Measurements from ENCODE around the gene TMEM132D. TPM values are rescaled to one million over a fixed set of nuclear protein-coding genes. Genes with fewer than 3 reads are reported as not detected.

TMEM132D gene
- total and polyA plus RNA-seq, 2 of the 8 experiments (the other 6 are each of a cell fraction or from before 2014, with no cell fraction given): 3.5 to 10.1 TPM

DNA sequence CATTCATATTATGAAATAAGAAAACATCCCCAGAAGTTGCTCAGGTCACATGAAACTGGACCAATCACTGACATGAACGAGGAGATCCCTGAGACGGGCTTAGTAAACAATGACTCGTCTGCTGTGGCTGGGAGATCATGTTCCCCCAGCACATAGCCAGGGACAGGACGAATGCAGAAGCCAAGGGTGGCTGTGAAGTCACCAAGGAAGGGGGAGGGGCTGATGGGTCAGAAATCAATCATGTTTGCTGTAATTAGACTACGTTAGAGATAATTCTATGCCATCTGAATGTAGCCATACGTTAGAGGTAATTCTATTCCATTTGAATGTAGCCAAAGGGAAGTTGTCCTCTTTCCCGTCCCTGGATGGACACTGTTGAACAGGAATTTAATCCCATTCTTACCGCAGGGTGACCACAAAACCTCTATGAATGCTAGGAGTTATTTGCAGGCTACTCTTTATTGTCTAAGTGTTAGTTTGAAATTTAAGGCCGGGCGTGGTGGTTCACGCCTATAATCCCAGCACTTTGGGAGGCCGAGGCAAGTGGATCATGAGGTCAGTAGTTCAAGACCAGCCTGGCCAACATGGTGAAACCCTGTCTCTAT lies 332.9 kb downstream of the TMEM132D start:
- Histone ChIP-seq H2AK5ac (ENCODE audit: low read depth, low read length) (no peak overlapping the region), H2BK12ac (ENCODE audit: low read depth, low read length) (no peak overlapping the region), H3K27me3 (replicated peaks in 1 of 4; ENCODE audit: control insufficient read depth in 3 of 4, extremely low read depth in 1 of 4, insufficient read depth in 3 of 4, low read length in 3 of 4) (no peaks in the 10 kb centered on the region), H3K36me3 (ENCODE audit: control insufficient read depth in 2 of 4, insufficient read depth in 4 of 4, low read length in 3 of 4) (no peaks in the 10 kb centered on the region), H2BK20ac (ENCODE audit: low read length) (no peak overlapping the region), H2BK5ac (ENCODE audit: low read depth, low read length) (no peak overlapping the region), H4K8ac (ENCODE audit: extremely low read depth, insufficient read depth, low read length) (no peak overlapping the region), H3K56ac (replicated peaks; ENCODE audit: insufficient read length, low read depth, low read length) (no peak overlapping the region), H4K5ac (ENCODE audit: insufficient read length, low read depth, low read length) (no peak overlapping the region), H3K27ac (ENCODE audit: low read depth, low read length) (no peak overlapping the region), H4K20me1 (replicated peaks in 1 of 2; ENCODE audit: control insufficient read depth in 1 of 2, insufficient read depth in 2 of 2, low read length in 2 of 2) (no peaks in the 10 kb centered on the region), H3K4ac (replicated peaks; ENCODE audit: insufficient read length, low read depth, low read length) (no peak overlapping the region), H3K4me1 (replicated peaks in 1 of 4; ENCODE audit: control insufficient read depth in 3 of 4, insufficient read depth in 4 of 4, low read length in 3 of 4) (peaks cover 0 to 3% (median 0%) of the 10 kb centered on the region in 4 experiments; a peak in 1 of 7 replicates), H3K14ac (ENCODE audit: insufficient read length) (no peak overlapping the region), H3K23ac (ENCODE audit: insufficient read length) (no peak overlapping the region), H3K18ac (ENCODE audit: extremely low read depth, low read length) (no peak overlapping the region), H2BK120ac (replicated peaks; ENCODE audit: low read depth, low read length) (no peak overlapping the region), H2BK15ac (ENCODE audit: low read length) (no peak overlapping the region), H4K91ac (replicated peaks; ENCODE audit: insufficient read length, low read length) (no peak overlapping the region), H3K4me2 (ENCODE audit: insufficient read depth in 1 of 2, low read depth in 2 of 2, low read length in 2 of 2) (no peak overlapping the region), H3K4me3 (ENCODE audit: extremely low read depth in 1 of 4, insufficient read depth in 2 of 4, low read depth in 3 of 4, low read length in 4 of 4) (no peak overlapping the region), H3K9ac (replicated peaks in 1 of 4; ENCODE audit: extremely low read depth in 1 of 4, low read depth in 3 of 4, low read length in 3 of 4) (no peak overlapping the region), H3K79me2 (ENCODE audit: control insufficient read depth in 1 of 2, insufficient read depth in 2 of 2, low read length in 2 of 2) (no peaks in the 10 kb centered on the region), H3K79me1 (ENCODE audit: low read depth, low read length) (no peaks in the 10 kb centered on the region), H3K9me3 (ENCODE audit: insufficient read depth in 2 of 2, low read depth in 1 of 2, low read length in 1 of 2) (peaks cover 3 to 5% of the 10 kb centered on the region in 2 experiments; a peak in 2 of 4 replicates), H2AFZ (ENCODE audit: low read length) (no peak overlapping the region), H3K23me2 (ENCODE audit: low read depth, low read length) (no peaks in the 10 kb centered on the region)
- DNase-seq (ENCODE audit: low read depth in 1 of 2, low spot score in 2 of 2) (no peak), FAIRE-seq (no peak)
- WGBS, 2 experiments (ENCODE audit: extremely low coverage in 1 of 2, insufficient coverage in 1 of 2, insufficient read length in 1 of 2, insufficient replicate concordance in 2 of 2, low coverage in 1 of 2, low lambda C conversion rate in 2 of 2, missing lambda C conversion rate in 1 of 2): 91% methylated on average over 12 of the region's 12 CpGs; no CpG with 5 or more reads in 1 of the 2 experiments
- ChIA-PET POLR2A (ENCODE audit: partially characterized antibody) (no interaction called here), CTCF (ENCODE audit: partially characterized antibody) (no interaction called here)
- TF ChIP-seq HDAC2 (IDR thresholded peaks at IDR 0.05; ENCODE audit: borderline replicate concordance in 1 of 2, low read depth in 2 of 2, low read length in 2 of 2) (no peak), EZH2 (IDR thresholded peaks at IDR 0.05; ENCODE audit: low read depth, low read length, severe bottlenecking) (no peak), RAD21 (IDR thresholded peaks at IDR 0.05 in 1 of 2, conservative IDR thresholded peaks at IDR 0.05 in 1 of 2; ENCODE audit: low read depth in 2 of 2, low read length in 2 of 2) (no peak), GABPA (IDR thresholded peaks at IDR 0.05; ENCODE audit: borderline replicate concordance, insufficient read depth, low read length) (no peak), SIN3A (conservative IDR thresholded peaks at IDR 0.05 in 1 of 2, IDR thresholded peaks at IDR 0.05 in 1 of 2; ENCODE audit: low read depth in 1 of 2, low read length in 2 of 2) (no peak), CBX5 (IDR thresholded peaks at IDR 0.05; ENCODE audit: low read depth, low read length) (no peak), CHD1 (IDR thresholded peaks at IDR 0.05; ENCODE audit: low read depth, low read length) (no peak)
- TF ChIP-seq, protein P1, sequence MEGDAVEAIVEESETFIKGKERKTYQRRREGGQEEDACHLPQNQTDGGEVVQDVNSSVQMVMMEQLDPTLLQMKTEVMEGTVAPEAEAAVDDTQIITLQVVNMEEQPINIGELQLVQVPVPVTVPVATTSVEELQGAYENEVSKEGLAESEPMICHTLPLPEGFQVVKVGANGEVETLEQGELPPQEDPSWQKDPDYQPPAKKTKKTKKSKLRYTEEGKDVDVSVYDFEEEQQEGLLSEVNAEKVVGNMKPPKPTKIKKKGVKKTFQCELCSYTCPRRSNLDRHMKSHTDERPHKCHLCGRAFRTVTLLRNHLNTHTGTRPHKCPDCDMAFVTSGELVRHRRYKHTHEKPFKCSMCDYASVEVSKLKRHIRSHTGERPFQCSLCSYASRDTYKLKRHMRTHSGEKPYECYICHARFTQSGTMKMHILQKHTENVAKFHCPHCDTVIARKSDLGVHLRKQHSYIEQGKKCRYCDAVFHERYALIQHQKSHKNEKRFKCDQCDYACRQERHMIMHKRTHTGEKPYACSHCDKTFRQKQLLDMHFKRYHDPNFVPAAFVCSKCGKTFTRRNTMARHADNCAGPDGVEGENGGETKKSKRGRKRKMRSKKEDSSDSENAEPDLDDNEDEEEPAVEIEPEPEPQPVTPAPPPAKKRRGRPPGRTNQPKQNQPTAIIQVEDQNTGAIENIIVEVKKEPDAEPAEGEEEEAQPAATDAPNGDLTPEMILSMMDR (IDR thresholded peaks at IDR 0.05; ENCODE audit: control extremely low read depth in 1 of 3, insufficient read depth in 1 of 3, low read depth in 1 of 3, low read length in 3 of 3): no peak
- TF ChIP-seq, protein P2, sequence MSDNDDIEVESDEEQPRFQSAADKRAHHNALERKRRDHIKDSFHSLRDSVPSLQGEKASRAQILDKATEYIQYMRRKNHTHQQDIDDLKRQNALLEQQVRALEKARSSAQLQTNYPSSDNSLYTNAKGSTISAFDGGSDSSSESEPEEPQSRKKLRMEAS (IDR thresholded peaks at IDR 0.05): no peak

All from H1 (cell line).